GM12878 (cell line): ENCODE measurements around the gene PRAMEF7.
"Not testable (repeated sequence)": the region's sequence is repeated elsewhere in the genome, so short reads cannot be mapped to it uniquely, and the experiment has no call there.

ENCODE experiments used
- ATF7 ChIP-seq: fragments of 450-650 bp; IDR thresholded peaks from 2 replicates; pipeline ENCODE4 v1.6.1; 2016; ENCODE audit warnings: low read depth, mild to moderate bottlenecking
- CTCF ChIP-seq, 3 experiments: IDR thresholded peaks in 2 of 3; conservative IDR thresholded peaks in 1 of 3; 2 replicates each; pipeline ENCODE4 v1.5.1; 2011; ENCODE audit warnings: low read depth in 3 of 3, low read length in 3 of 3, mild to moderate bottlenecking in 3 of 3, control low read depth in 2 of 3, moderate library complexity in 2 of 3, inconsistent platforms in 1 of 3, mixed read lengths in 1 of 3; ENCODE audit not compliant: control insufficient read depth in 2 of 3, insufficient read depth in 1 of 3; ENCODE audit errors: extremely low read depth in 1 of 3
- EP300 ChIP-seq, 2 experiments: fragments of 150-350 bp in 1 of 2; IDR thresholded peaks; 2 replicates each; pipeline ENCODE4 v1.6.1; 2011 to 2012; ENCODE audit warnings: low read depth in 2 of 2, low read length in 2 of 2, borderline replicate concordance in 1 of 2, improper control_type of control experiment in 1 of 2, inconsistent platforms in 1 of 2; ENCODE audit not compliant: control insufficient read depth in 1 of 2
- NFXL1 ChIP-seq: fragments of 450-650 bp; IDR thresholded peaks from 2 replicates; pipeline ENCODE4 v1.6.1; 2017; ENCODE audit warnings: antibody characterized with exemption, mild to moderate bottlenecking, borderline replicate concordance

DNA sequence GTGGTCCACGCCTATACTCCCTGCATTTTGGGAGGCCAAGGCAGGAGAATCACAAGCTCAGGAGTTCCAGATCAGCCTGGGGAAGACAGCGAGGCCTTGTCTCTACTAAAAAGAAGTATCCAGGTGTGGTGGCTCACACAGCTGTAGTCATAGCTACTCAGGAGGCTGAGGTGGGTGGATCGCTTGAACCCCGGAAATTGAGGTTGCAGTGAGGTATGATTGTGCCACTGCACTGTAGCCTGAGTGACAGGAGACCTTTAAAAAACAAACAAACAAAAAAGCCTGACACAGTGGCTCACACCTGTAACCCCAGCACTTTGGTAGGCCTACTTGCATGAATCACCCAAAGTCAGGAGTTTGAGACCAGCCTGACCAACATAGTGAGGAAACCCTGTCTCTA is 38.0 kb upstream of the PRAMEF7 start:
- not testable (repeated sequence) for TF ChIP-seq EP300 (IDR thresholded peaks at IDR 0.05; ENCODE audit: borderline replicate concordance in 1 of 2, control insufficient read depth in 1 of 2, low read depth in 2 of 2, low read length in 2 of 2); CTCF (IDR thresholded peaks at IDR 0.05 in 2 of 3, conservative IDR thresholded peaks at IDR 0.05 in 1 of 3; ENCODE audit: control insufficient read depth in 2 of 3, extremely low read depth in 1 of 3, insufficient read depth in 1 of 3, low read depth in 3 of 3, low read length in 3 of 3); NFXL1; ATF7
